Kidney epithelial cell (primary cell): ENCODE results near the gene SPATA9. TPM values are rescaled to one million over a fixed set of nuclear protein-coding genes. Genes with fewer than 3 reads are reported as not detected.
"Not testable (repeated sequence)": the region's sequence is repeated elsewhere in the genome, so short reads cannot be mapped to it uniquely, and the experiment has no call there.

Experiments used
- DNase-seq: peaks from one replicate; pipeline ENCODE4 v3.0.0-alpha.2; 2010; ENCODE audit warnings: low read depth
- H3K27me3 ChIP-seq: 2 replicates; pipeline ENCODE4 v1.6.0; 2011; ENCODE audit warnings: low read length; ENCODE audit not compliant: control insufficient read depth, insufficient read depth
- H3K36me3 ChIP-seq: 2 replicates; pipeline ENCODE4 v1.5.1; 2011; ENCODE audit warnings: low read length; ENCODE audit not compliant: control insufficient read depth, insufficient read depth
- H3K4me3 ChIP-seq: 2 replicates; pipeline ENCODE4 v1.5.1; 2011; ENCODE audit warnings: low read depth, mild to moderate bottlenecking, control low read depth, low read length
- total RNA-seq: library from RNA; depleted of rRNA; stranded (reverse); fragments of >200 nt; gene quantifications from 2 replicates; pipeline ENCODE4 v1.2.3, GENCODE V29; 2015
- TF ChIP-seq, protein P1 (sequence below): IDR thresholded peaks from 2 replicates; pipeline ENCODE4 v1.5.1; 2011; ENCODE audit warnings: mild to moderate bottlenecking, moderate library complexity, low read length, control low read depth, inconsistent platforms; ENCODE audit not compliant: insufficient read depth, poor library complexity, severe bottlenecking

Gene SPATA9
- total RNA-seq, 1 donor from 2014 or later, result not detected

GRCh38 chr5:95647886-95648860 is 34.6 kb downstream of the SPATA9 start:
- no peaks in the 10 kb centered on the region for H3K27me3 ChIP-seq
- DNase-seq, result no peak
- TF ChIP-seq, protein P1, sequence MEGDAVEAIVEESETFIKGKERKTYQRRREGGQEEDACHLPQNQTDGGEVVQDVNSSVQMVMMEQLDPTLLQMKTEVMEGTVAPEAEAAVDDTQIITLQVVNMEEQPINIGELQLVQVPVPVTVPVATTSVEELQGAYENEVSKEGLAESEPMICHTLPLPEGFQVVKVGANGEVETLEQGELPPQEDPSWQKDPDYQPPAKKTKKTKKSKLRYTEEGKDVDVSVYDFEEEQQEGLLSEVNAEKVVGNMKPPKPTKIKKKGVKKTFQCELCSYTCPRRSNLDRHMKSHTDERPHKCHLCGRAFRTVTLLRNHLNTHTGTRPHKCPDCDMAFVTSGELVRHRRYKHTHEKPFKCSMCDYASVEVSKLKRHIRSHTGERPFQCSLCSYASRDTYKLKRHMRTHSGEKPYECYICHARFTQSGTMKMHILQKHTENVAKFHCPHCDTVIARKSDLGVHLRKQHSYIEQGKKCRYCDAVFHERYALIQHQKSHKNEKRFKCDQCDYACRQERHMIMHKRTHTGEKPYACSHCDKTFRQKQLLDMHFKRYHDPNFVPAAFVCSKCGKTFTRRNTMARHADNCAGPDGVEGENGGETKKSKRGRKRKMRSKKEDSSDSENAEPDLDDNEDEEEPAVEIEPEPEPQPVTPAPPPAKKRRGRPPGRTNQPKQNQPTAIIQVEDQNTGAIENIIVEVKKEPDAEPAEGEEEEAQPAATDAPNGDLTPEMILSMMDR, result no peak
- no peak overlapping the region for H3K4me3 ChIP-seq
- no peaks in the 10 kb centered on the region for H3K36me3 ChIP-seq

GRCh38 chr5:95646569-95647431 is 36.0 kb downstream of the SPATA9 start, which contains the start of gene RFESD:
Gene RFESD, plus strand, starts transcription at chr5:95646777. Its CDS starts 5,495 bp downstream, at chr5:95652272.
- Histone ChIP-seq H3K27me3 (no peaks in the 10 kb centered on the region), H3K4me3 (peak within 1 kb of the TSS; percentile 31), H3K36me3 (no peaks in the 10 kb centered on the region)
- peak; percentile 84 for DNase-seq
- TF ChIP-seq, protein P1, result no peak

DNA sequence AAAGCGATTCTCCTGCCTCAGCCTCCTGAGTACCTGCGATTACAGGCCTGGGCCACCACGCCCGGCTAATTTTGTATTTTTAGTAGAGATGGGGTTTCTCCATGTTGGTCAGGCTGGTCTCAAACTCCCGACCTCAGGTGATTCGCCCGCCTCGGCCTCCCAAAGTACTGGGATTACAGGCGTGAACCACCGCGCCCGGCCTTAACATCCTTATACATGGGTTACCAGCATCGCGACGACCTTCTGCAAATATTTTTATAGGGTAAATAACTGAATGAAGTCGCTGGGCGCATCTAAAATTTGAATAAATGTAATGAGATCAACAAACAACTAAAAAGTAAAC is 36.6 kb downstream of the SPATA9 start:
- H3K36me3 ChIP-seq, DNase-seq, H3K27me3 ChIP-seq: not testable (repeated sequence)
- peak overlapping the region; percentile 31 for H3K4me3 ChIP-seq

DNA sequence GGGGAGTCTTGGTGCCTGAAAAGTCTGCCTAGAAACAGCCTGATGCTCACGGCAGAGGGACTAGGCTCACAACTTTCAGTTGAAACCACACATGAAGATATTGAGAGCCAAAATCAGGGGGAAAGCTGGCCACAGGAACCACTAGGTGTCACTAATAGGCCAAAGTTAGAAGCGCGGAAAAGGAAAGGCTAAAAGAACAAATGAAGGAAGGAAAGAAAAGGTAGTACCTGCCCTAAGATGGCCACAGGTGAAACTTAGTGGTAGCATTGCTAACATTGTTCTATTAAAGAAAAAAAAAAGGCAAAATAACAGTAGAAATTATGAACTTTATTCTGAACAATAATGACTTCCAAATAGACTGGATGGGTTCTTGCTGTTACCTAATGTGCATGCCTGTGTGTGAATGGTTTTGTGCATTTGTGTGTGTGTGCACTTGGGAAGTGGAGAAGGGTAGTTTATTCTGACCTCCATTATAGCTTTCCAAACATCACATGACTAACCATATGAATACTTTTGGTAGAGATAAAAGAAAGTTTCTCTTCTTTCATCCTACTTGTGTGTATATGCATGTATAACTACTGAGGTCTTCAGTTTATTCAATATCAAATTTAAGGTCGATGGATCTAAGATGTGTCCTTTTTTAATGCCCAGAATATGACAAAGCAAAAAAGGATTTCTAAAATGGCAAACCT is 38.3 kb downstream of the SPATA9 start:
- TF ChIP-seq, protein P1, result peak; percentile 71
- Histone ChIP-seq H3K27me3 (no peaks in the 10 kb centered on the region), H3K36me3 (no peaks in the 10 kb centered on the region), H3K4me3 (no peak overlapping the region)
- no peak for DNase-seq

- DNase-seq, result no peak
- TF ChIP-seq, protein P1, result no peak
Measured at GRCh38 chr5:95643152-95643551, 39.6 kb downstream of the SPATA9 start.

More at GRCh38 chr5:95643152-95643551, 39.6 kb downstream of the SPATA9 start:
- Histone ChIP-seq H3K36me3 (no peaks in the 10 kb centered on the region), H3K4me3 (no peak overlapping the region), H3K27me3 (no peaks in the 10 kb centered on the region)
